Motor neuron (in vitro differentiated cells): ENCODE measurements around the gene MEIOB. TPM values are rescaled to one million over a fixed set of nuclear protein-coding genes. Genes with fewer than 3 reads are reported as not detected.
"Not testable (repeated sequence)": the region's sequence is repeated elsewhere in the genome, so short reads cannot be mapped to it uniquely, and the experiment has no call there.

ENCODE experiments used
- ATAC-seq, 8 experiments: fragments of 200-7000 bp; cut with Tn5 transposase; replicated peaks in 6 of 8; 2 replicates each; pipeline ENCODE4 v1.8.0; 2021; ENCODE audit warnings: mild to moderate bottlenecking in 8 of 8, moderate library complexity in 8 of 8
- H3K27ac ChIP-seq, 2 donors: fragments of 250-450 bp; sonication (Bioruptor Pico); 2 replicates each; pipeline ENCODE4 v1.9.0; 2021; ENCODE audit warnings: antibody characterized with exemption in 2 of 2, mild to moderate bottlenecking in 2 of 2, moderate library complexity in 1 of 2
- H3K4me1 ChIP-seq, 2 donors: fragments of 250-450 bp; sonication (Bioruptor Pico); replicated peaks in 1 of 2; 2 replicates each; pipeline ENCODE4 v1.6.1; 2021; ENCODE audit warnings: antibody characterized with exemption in 2 of 2, mild to moderate bottlenecking in 2 of 2, moderate library complexity in 1 of 2
- H3K4me3 ChIP-seq, 5 donors: fragments of 250-450 bp; sonication (Bioruptor Pico); 2 replicates each; pipeline ENCODE4 v1.9.0; 2021; ENCODE audit warnings: antibody characterized with exemption in 5 of 5, mild to moderate bottlenecking in 5 of 5, moderate library complexity in 4 of 5
- WGBS, 10 experiments: fragments of 450-650 bp; shearing (Covaris generic); methylation state at CpG; one replicate each; pipeline ENCODE4 v1.0.0; 2022; 5-methylcytosine and 5-hydroxymethylcytosine counted together
- in situ Hi-C, 9 experiments: fragments of 400-800 bp; cut with MboI; loops; one replicate each; pipeline ENCODE4 v1.15.0; 2021; ENCODE audit warnings: low sequenced_read_pairs in 9 of 9, low pct_unique_long_range_greater_than_20kb in 2 of 9; ENCODE audit not compliant: unreplicated experiment in 9 of 9
- total RNA-seq, 8 experiments: library from RNA; unstranded; fragments of 300-600 nt; gene quantifications; 2 replicates each; pipeline versions ENCODE4 v1.2.3 to v1.2.4, GENCODE V29; 2022

The MEIOB gene
- total RNA-seq, 8 experiments from 2014 or later = 0.05 to 2.8 (median 0.78) TPM; not detected in 1

GRCh38 chr16:1903220-1903574 lies 31.2 kb upstream of the MEIOB start:
- no peaks in the 10 kb centered on the region for H3K4me1 ChIP-seq
- no peak for ATAC-seq
- no peak overlapping the region for H3K4me3 ChIP-seq
- in situ Hi-C loops = no loop called here
- no peak overlapping the region for H3K27ac ChIP-seq
- WGBS, 10 experiments = 10 to 100% (median 47%) methylated on average over 1 to 12 of the region's 13 CpGs; no CpG with 5 or more reads in 3 of the 10 experiments

GRCh38 chr16:1902547-1903219 lies 30.7 kb upstream of the MEIOB start:
- no peaks in the 10 kb centered on the region for H3K4me1 ChIP-seq
- H3K27ac ChIP-seq = no peak overlapping the region
- no peak for ATAC-seq
- in situ Hi-C loops = no loop called here
- WGBS, 10 experiments = 30 to 70% (median 54%) methylated on average over 2 to 10 of the region's 20 CpGs; no CpG with 5 or more reads in 5 of the 10 experiments
- no peak overlapping the region for H3K4me3 ChIP-seq

- WGBS, 10 experiments = 56 to 83% (median 75%) methylated on average over 1 to 8 of the region's 9 CpGs; no CpG with 5 or more reads in 3 of the 10 experiments
- Histone ChIP-seq H3K27ac (no peak overlapping the region), H3K4me1 (no peaks in the 10 kb centered on the region), H3K4me3 (no peak overlapping the region)
- in situ Hi-C loops = no loop called here
- peak in 1 of 8 experiments; percentile 19 for ATAC-seq
These were observed 28.4 kb upstream of the MEIOB start for GRCh38 chr16:1900452-1900774.

- Histone ChIP-seq H3K27ac (no peak overlapping the region), H3K4me3 (no peak overlapping the region), H3K4me1 (no peaks in the 10 kb centered on the region)
- 74 to 100% (median 83%) methylated on average over 1 to 11 of the region's 16 CpGs; no CpG with 5 or more reads in 1 of the 10 experiments for WGBS, 10 experiments
- in situ Hi-C loops = no loop called here
- ATAC-seq = no peak
These were observed 27.9 kb upstream of the MEIOB start for GRCh38 chr16:1899641-1900451.

GRCh38 chr16:1897692-1898091 lies 25.7 kb upstream of the MEIOB start:
- H3K4me3 ChIP-seq, H3K27ac ChIP-seq, H3K4me1 ChIP-seq, in situ Hi-C loops, ATAC-seq: not testable (repeated sequence)
- WGBS, 10 experiments = 43 to 100% (median 73%) methylated on average over 1 to 2 of the region's 2 CpGs; no CpG with 5 or more reads in 4 of the 10 experiments

- H3K27ac ChIP-seq = no peak overlapping the region
- H3K4me1 ChIP-seq = no peaks in the 10 kb centered on the region
- no peak overlapping the region for H3K4me3 ChIP-seq
- WGBS, 10 experiments = 0 to 90% (median 41%) methylated on average over 1 to 21 of the region's 27 CpGs; no CpG with 5 or more reads in 4 of the 10 experiments
- ATAC-seq = no peak
- in situ Hi-C loops = no loop called here
These were observed 24.1 kb upstream of the MEIOB start for GRCh38 chr16:1895949-1896675.

- Histone ChIP-seq H3K4me1 (no peaks in the 10 kb centered on the region), H3K4me3 (no peak overlapping the region), H3K27ac (no peak overlapping the region)
- in situ Hi-C loops = no loop called here
- 69 to 83% (median 80%) methylated on average over 2 to 3 of the region's 5 CpGs; no CpG with 5 or more reads in 7 of the 10 experiments for WGBS, 10 experiments
- no peak for ATAC-seq
These were observed 23.1 kb upstream of the MEIOB start for GRCh38 chr16:1895068-1895467.

GRCh38 chr16:1890708-1891050 lies 18.7 kb upstream of the MEIOB start:
- 0 to 80% (median 25%) methylated on average over 1 to 4 of the region's 4 CpGs; no CpG with 5 or more reads in 2 of the 10 experiments for WGBS, 10 experiments
- H3K4me3 ChIP-seq = no peak overlapping the region
- no peak for ATAC-seq
- no peak overlapping the region for H3K27ac ChIP-seq
- in situ Hi-C loops = no loop called here
- no peaks in the 10 kb centered on the region for H3K4me1 ChIP-seq

GRCh38 chr16:1890024-1890707 lies 18.2 kb upstream of the MEIOB start:
- H3K4me1 ChIP-seq = no peaks in the 10 kb centered on the region
- no peak for ATAC-seq
- WGBS, 10 experiments = 0 to 88% (median 56%) methylated on average over 1 to 15 of the region's 16 CpGs
- H3K27ac ChIP-seq = no peak overlapping the region
- H3K4me3 ChIP-seq = no peak overlapping the region
- in situ Hi-C loops = no loop called here

GRCh38 chr16:1887711-1888354 lies 15.9 kb upstream of the MEIOB start:
- in situ Hi-C loops = no loop called here
- Histone ChIP-seq H3K4me1 (no peaks in the 10 kb centered on the region), H3K27ac (no peak overlapping the region), H3K4me3 (no peak overlapping the region)
- ATAC-seq = peak in 2 of 8 experiments; percentile 17 to 44
- WGBS, 10 experiments = 31 to 100% (median 80%) methylated on average over 2 to 13 of the region's 14 CpGs

GRCh38 chr16:1884889-1885288 lies 12.9 kb upstream of the MEIOB start:
- Histone ChIP-seq H3K4me1 (no peaks in the 10 kb centered on the region), H3K4me3 (no peak overlapping the region), H3K27ac (no peak overlapping the region)
- ATAC-seq = no peak
- WGBS, 10 experiments = 40 to 100% (median 80%) methylated on average over 1 to 5 of the region's 5 CpGs; no CpG with 5 or more reads in 2 of the 10 experiments
- in situ Hi-C loops = no loop called here

GRCh38 chr16:1884155-1884760 lies 12.3 kb upstream of the MEIOB start:
- H3K27ac ChIP-seq = no peak overlapping the region
- H3K4me3 ChIP-seq = no peak overlapping the region
- in situ Hi-C loops = no loop called here
- peak in 2 of 8 experiments; percentile 31 to 36 for ATAC-seq
- WGBS, 10 experiments = 48 to 76% (median 57%) methylated on average over 4 to 13 of the region's 13 CpGs
- H3K4me1 ChIP-seq = no peaks in the 10 kb centered on the region
